Hepatic stellate cell (primary cell): Measurements from ENCODE around the gene MRFAP1L1.

Experiments used
- DNase-seq: peaks from one replicate; pipeline ENCODE4 v3.0.0; 2011; ENCODE audit warnings: low spot score

Gene MRFAP1L1

DNA sequence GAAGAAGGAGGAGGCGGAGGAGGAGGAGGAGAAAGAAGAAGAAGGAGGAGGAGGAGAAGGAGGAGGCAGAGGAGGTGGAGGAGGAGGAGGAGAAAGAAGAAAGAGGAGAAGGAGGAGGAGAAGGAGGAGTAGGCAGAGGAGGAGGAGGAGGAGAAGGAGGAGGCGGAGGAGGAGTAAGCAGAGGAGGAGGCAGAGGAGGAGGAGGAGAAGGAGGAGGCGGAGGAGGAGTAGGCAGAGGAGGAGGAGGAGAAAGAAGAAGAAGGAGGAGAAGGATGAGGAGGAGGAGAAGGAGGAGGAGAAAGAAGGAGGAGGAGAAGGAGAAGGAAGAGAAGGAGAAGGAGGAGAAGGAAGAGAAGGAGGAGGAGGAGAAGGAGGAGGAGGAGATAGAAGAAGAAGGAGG is 49.2 kb downstream of the MRFAP1L1 start:
- no peak for DNase-seq

DNA sequence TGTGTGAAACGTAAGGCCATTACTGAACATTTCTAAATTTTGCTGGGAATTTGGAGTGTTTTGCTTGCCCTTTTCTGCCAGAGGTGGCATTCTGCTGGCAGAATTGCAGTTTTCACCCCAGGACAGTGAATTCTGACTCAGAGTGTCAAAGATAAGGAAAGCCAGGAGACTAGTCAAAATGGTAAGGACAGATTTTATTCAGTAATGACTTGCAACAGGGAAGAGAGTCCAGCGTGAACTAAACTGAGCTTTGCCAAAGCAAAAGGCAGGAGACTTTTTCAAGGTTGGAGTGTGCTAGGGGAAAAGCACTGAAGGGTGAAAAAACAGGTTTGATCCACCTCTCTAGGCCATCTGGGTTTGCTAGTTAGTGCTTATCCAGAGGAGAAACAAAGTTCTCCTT is 49.8 kb downstream of the MRFAP1L1 start:
- no peak for DNase-seq

DNA sequence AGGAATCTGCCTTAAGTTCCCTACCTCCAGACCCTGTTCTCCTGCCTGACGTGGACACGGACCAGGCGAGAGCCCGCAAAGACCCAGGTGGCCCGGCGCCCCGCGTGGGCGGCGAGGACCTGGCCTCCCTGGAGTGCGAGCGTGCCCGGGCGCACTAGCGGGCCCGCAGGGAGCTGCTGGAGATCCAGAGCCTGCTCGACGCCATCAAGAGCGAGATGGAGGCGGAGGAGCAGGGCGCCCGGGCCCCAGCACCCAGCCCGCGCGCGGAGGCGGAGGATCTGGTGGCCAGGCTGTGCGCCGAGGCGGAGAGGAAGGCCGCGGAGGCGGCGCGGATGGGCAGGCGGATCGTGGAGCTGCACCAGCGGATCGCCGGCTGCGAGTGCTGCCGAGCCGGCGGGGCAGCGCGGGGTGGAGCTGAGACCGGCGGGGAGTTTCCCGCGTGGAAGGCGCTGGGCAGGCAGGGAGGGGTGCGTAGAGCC is 51.0 kb downstream of the MRFAP1L1 start:
- peak; percentile 54 for DNase-seq

DNA sequence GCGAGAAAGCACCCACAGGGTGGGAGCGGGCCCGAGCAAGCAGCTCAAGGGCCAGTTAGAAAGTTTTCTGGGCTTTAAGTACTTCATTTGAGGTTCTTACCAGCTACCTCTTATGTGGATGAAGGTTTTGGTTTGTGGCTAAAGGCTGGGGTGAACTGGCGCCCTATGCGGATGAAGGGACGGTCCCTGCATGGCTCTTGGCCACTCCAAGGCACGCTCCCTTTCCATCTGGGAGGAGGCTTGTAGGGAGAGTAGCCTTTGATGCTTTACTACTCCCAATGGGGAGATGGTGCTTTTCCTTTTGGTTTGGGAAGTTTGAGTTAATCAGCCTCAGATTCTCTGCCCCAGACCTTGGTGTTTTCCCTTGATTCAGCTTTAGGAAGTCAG is 51.5 kb downstream of the MRFAP1L1 start:
- DNase-seq: no peak
